BJ (cell line): Measurements from ENCODE around the gene DTNB. TPM values are rescaled to one million over a fixed set of nuclear protein-coding genes. Genes with fewer than 3 reads are reported as not detected.

Source experiments
- CTCF ChIA-PET: fragments of 350-600 bp; formaldehyde crosslinking; extraction: SDS; loops from one replicate; lab custom pipeline; 2021; ENCODE audit warnings: antibody characterized with exemption, inconsistent platforms; lab: Yijun Ruan, JAX
- POLR2A ChIA-PET: fragments of 300-600 bp; sonication (Branson Sonifier 250); formaldehyde crosslinking; extraction: SDS; loops from one replicate; lab custom pipeline; 2021; ENCODE audit warnings: antibody characterized with exemption; lab: Charles Lee
- DNase-seq: peaks from one replicate; pipeline ENCODE4 v3.0.0-alpha.2; 2011; ENCODE audit warnings: low read depth
- H3K27me3 ChIP-seq: 2 replicates; pipeline ENCODE4 v1.6.0; 2011; ENCODE audit warnings: low read length; ENCODE audit not compliant: control insufficient read depth, insufficient read depth
- H3K36me3 ChIP-seq: 2 replicates; pipeline ENCODE4 v1.5.1; 2011; ENCODE audit warnings: low read length; ENCODE audit not compliant: control insufficient read depth, insufficient read depth
- H3K4me3 ChIP-seq: 2 replicates; pipeline ENCODE4 v1.5.1; 2011; ENCODE audit warnings: low read depth, mild to moderate bottlenecking, control low read depth, low read length
- polyA plus RNA-seq: library from polyadenylated mRNA; depleted of rRNA; stranded (reverse); fragments of >200 nt; gene quantifications from 2 replicates; pipeline ENCODE4 v1.2.3, GENCODE V29; 2011
- TF ChIP-seq, protein P1 (sequence below): IDR thresholded peaks from 2 replicates; pipeline ENCODE4 v1.5.1; 2011; ENCODE audit warnings: low read depth, mild to moderate bottlenecking, control low read depth, inconsistent platforms, low read length, moderate library complexity; ENCODE audit not compliant: insufficient read depth

Gene DTNB
- polyA plus RNA-seq, 1 experiment = 7.7 TPM

DNA sequence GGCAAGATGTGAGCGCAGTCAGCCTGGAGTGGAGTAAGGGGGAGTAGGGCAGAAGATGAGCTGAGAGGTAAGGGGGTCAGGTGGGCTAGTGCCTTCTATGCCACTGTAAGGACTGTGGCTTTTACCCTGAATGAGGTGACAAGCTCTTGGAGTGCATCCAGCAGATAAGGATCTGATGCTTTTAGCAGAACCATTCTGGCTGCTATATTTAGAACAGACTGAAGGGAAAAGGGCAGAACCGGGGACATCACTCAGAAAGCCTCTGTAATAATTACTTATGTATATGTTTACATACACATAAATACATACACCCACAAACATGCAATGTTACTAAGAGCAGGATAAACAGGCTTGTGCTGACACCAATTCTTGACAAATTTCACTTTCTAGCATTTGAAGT is 124.8 kb downstream of the DTNB start:
- TF ChIP-seq, protein P1, sequence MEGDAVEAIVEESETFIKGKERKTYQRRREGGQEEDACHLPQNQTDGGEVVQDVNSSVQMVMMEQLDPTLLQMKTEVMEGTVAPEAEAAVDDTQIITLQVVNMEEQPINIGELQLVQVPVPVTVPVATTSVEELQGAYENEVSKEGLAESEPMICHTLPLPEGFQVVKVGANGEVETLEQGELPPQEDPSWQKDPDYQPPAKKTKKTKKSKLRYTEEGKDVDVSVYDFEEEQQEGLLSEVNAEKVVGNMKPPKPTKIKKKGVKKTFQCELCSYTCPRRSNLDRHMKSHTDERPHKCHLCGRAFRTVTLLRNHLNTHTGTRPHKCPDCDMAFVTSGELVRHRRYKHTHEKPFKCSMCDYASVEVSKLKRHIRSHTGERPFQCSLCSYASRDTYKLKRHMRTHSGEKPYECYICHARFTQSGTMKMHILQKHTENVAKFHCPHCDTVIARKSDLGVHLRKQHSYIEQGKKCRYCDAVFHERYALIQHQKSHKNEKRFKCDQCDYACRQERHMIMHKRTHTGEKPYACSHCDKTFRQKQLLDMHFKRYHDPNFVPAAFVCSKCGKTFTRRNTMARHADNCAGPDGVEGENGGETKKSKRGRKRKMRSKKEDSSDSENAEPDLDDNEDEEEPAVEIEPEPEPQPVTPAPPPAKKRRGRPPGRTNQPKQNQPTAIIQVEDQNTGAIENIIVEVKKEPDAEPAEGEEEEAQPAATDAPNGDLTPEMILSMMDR = no peak
- POLR2A ChIA-PET = no interaction called here
- CTCF ChIA-PET = no interaction called here
- Histone ChIP-seq H3K4me3 (no peak overlapping the region), H3K27me3 (no peaks in the 10 kb centered on the region), H3K36me3 (no peaks in the 10 kb centered on the region)
- no peak for DNase-seq

DNA sequence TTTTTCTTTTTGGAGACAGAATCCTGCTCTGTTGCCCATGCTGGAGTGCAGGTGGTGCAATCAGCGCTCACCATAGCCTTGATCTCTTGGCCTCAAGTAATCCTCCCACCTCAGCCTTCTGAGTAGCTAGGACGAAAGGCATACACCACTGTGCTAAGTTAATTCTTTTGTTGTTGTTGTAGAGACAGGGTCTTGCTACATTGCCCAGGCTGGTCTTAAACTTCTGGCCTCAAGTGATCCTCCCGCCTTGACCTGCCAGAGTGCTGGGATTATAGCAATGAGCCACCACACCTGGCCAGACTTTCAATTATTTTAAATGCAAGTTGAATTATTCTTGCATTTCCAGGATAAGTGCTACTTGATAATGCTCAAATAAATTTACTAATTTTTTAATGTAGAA is 126.5 kb downstream of the DTNB start:
- no peak for DNase-seq
- no peaks in the 10 kb centered on the region for H3K27me3 ChIP-seq
- CTCF ChIA-PET = no interaction called here
- H3K4me3 ChIP-seq = no peak overlapping the region
- POLR2A ChIA-PET = no interaction called here
- no peaks in the 10 kb centered on the region for H3K36me3 ChIP-seq
- TF ChIP-seq, protein P1 = no peak

DNA sequence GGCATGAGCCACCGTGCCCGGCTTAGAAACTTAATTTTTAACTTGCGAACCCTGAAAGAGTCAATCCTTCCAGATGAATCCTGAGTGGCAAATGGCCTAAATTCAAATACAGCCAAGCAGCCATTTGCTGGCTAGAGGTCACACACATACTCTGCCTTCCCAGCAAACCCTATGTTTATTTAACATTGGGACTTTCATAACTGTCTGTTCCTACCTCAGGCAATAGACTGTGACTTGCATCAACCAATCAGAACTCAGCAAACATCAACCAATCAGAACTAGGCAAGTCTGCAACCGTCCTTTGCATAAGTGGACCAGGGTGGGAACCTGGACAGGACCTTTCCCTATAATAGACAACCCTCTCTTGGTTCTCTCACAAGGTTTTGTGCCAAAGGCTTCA is 127.5 kb downstream of the DTNB start:
- POLR2A ChIA-PET = no interaction called here

DNA sequence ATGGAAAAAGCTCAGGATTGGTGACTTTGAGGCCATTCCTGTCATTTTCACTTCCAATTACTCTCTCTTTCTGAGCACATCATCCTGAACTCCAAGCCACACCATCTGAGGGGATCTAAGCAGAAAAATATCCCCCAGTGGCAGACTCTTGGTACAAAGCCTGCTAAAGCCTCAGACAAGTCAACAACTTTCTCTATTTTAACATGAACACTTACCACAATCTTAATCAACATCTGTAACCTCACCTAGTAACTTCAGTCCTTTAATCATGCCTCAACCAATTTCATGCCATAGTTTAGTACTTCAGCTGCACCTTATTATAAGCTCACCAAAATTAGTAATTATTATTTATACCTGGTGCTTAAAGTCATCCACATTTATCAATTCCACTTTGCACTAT is 128.9 kb downstream of the DTNB start:
- CTCF ChIA-PET = no interaction called here

More for the DNA sequence above, 127.5 kb downstream of the DTNB start:
- TF ChIP-seq, protein P1 = no peak
- no peak for DNase-seq
- H3K36me3 ChIP-seq = no peaks in the 10 kb centered on the region
- no peaks in the 10 kb centered on the region for H3K27me3 ChIP-seq
- H3K4me3 ChIP-seq = no peak overlapping the region
- CTCF ChIA-PET = no interaction called here

DNA sequence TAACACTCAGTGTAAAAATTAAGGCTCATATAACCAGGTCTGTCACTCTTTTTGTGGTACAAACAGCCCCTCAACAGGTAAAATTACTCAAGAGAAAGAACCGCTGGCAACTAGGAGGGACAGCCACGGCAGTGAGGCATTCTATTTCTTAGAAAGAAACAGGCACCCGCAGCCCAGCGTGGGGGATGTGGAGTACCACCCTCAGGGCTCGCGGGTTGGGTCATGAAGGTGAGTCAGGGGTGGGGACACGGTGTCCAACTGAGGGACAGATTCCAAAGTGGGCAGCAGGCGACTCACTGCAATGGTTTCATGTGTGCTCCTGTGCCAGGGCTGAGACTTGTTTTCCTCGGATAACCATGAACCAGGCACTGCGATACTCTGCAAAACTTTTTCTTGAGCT is 129.4 kb downstream of the DTNB start:
- TF ChIP-seq, protein P1 = no peak
- Histone ChIP-seq H3K36me3 (no peaks in the 10 kb centered on the region), H3K4me3 (no peak overlapping the region), H3K27me3 (no peaks in the 10 kb centered on the region)
- no peak for DNase-seq
- POLR2A ChIA-PET = no interaction called here
- CTCF ChIA-PET = no interaction called here

More for the DNA sequence above, 128.9 kb downstream of the DTNB start:
- TF ChIP-seq, protein P1 = no peak
- no peaks in the 10 kb centered on the region for H3K27me3 ChIP-seq
- DNase-seq = no peak
- H3K36me3 ChIP-seq = no peaks in the 10 kb centered on the region
- POLR2A ChIA-PET = no interaction called here
- H3K4me3 ChIP-seq = no peak overlapping the region
